Measurements from ENCODE around the gene ADAMTS8.

- TF ChIP-seq CTCF (conservative IDR thresholded peaks at IDR 0.05) (no peak), ZFX (IDR thresholded peaks at IDR 0.05) (no peak)
These were observed 11.5 kb upstream of the ADAMTS8 start for GRCh38 chr11:130439876-130440275.
